Panc1 (cell line): ENCODE data around the gene STPG1.

ENCODE experiments used
- CTCF ChIP-seq: fragments of 450-650 bp; IDR thresholded peaks from 2 replicates; pipeline ENCODE4 v1.5.1; 2017; ENCODE audit warnings: mild to moderate bottlenecking
- POLR2AphosphoS5 ChIP-seq: IDR thresholded peaks from 2 replicates; pipeline ENCODE4 v1.6.1; 2012; ENCODE audit warnings: mild to moderate bottlenecking, low read depth, low read length, moderate library complexity
- REST ChIP-seq, 2 experiments: IDR thresholded peaks; 2 replicates each; pipeline ENCODE4 v1.6.1; 2011 to 2012; ENCODE audit warnings: low read depth in 2 of 2, control low read depth in 1 of 2, low read length in 1 of 2, mild to moderate bottlenecking in 1 of 2, moderate library complexity in 1 of 2; ENCODE audit not compliant: insufficient read depth in 1 of 2
- SIN3A ChIP-seq: IDR thresholded peaks from 2 replicates; pipeline ENCODE4 v1.6.1; 2012; ENCODE audit warnings: low read depth, mild to moderate bottlenecking, low read length, moderate library complexity, borderline replicate concordance; ENCODE audit not compliant: insufficient read depth
- TCF7L2 ChIP-seq: IDR thresholded peaks from 2 replicates; pipeline ENCODE4 v1.6.1; 2011; ENCODE audit warnings: mild to moderate bottlenecking, low read depth, low read length, inconsistent platforms

DNA sequence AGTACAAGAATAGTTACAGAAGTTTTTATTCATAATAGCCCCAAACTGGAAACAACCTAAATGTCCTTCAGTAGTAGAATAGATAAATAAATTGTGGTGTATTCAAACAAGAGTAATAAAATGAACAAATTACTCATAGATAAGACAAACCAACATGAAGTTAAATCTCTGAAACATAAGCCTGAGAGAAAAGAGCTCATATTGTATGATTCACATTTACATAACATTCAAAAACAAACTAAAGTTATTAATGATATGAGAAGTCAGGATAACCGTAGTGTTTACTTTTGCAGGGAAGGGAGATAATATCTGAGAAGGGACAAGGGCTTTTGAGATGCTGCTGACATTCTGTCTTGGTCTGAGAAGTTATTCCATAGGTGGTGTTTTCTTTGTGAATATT lies 13.5 kb downstream of the STPG1 start:
- TF ChIP-seq CTCF (no peak), REST (IDR thresholded peaks at IDR 0.05; ENCODE audit: insufficient read depth in 1 of 2, low read depth in 2 of 2, low read length in 1 of 2) (no peak), POLR2AphosphoS5 (no peak), TCF7L2 (no peak), SIN3A (no peak)
